ENCODE results near the gene GNA14.

GNA14 gene

DNA sequence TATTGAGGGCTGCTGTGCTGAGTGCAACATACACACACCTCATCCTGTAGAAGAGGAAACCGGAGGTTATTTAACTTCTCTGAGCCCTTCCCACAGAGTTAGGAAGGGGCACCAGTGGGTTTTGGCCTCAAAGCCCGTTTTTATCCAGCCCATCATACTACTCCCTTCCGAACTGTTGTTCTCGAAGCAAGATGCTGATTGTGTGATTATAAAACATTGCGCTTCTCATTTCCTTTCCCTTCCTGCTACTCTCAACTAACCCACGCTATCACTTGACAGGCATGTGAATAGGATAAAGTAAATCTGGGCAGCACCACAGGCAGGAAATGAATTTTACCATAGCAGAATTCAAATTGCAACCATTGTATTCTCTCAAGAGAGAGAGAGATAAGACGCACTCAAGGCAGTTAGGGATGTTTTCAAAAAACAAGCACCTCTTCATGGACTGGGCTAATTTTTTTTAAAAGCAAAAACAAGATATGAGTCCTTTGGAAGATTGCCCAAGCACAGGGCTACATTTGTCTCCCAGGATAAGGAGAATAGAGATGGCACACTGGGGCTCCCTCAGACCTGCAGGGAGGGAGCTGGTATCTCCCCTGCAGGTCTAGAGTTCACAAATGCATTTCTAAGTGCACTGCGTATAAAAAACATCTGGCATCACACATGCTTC, 52.6 kb downstream of the GNA14 start:
- Histone ChIP-seq H3K27ac (ENCODE audit: extremely low read depth, low read depth, low read length) (no peak overlapping the region), H3K4me1 (ENCODE audit: control insufficient read depth, insufficient read depth, low read length) (no peaks in the 10 kb centered on the region), H3K36me3 (ENCODE audit: control insufficient read depth in 2 of 2, insufficient read depth in 1 of 2, low read length in 2 of 2) (no peaks in the 10 kb centered on the region), H3K4me3 (ENCODE audit: low read depth, low read length) (no peak overlapping the region), H3K9me3 (ENCODE audit: control insufficient read depth, insufficient read depth, low read depth, low read length) (no peaks in the 10 kb centered on the region)
- CTCF ChIA-PET, result interaction anchor here (0.6 kb wide), 1 partner anchor 139 kb away, joined by 4 read pairs; no protein-coding TSS in a partner anchor
- POLR2A ChIA-PET, result no interaction called here
- TF ChIP-seq ZNF837 (tag by site-specific recombination; IDR thresholded peaks at IDR 0.05), result no peak
- TF ChIP-seq ZNF600 (tag by site-specific recombination; IDR thresholded peaks at IDR 0.05), result no peak
- no peak for TF ChIP-seq ZNF362 (tag by site-specific recombination; IDR thresholded peaks at IDR 0.05)
- no peak for TF ChIP-seq GLI4 (tag by site-specific recombination; IDR thresholded peaks at IDR 0.05)

GRCh38 chr9:77594963-77595362, 53.2 kb downstream of the GNA14 start:
- POLR2A ChIA-PET, result no interaction called here
- no peak overlapping the region for H3K4me3 ChIP-seq (ENCODE audit: low read depth, low read length)
- CTCF ChIA-PET, result interaction anchor here (0.6 kb wide), 1 partner anchor 138 kb away, joined by 4 read pairs; no protein-coding TSS in a partner anchor

DNA sequence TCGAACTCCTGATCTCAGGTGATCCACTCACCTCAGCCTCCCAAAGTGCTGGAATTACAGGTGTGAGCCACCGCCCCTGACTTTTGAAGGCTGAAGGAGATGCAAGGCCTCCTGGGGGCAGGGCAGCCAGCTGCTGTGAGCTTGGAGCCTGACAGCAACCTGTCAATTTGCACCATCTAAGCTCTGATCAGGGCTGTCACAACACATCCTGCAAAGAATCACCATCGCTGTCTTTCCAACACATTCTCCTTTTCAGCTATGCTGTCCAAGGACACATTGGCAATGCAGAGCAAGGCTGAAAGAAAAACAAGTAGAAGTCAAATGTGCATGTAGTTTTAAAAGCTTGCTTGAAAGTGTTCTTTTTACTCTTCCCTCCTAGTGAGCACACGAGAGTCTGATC, 54.6 kb downstream of the GNA14 start:
- ChIA-PET POLR2A (no interaction called here), CTCF (no interaction called here)
- H3K4me3 ChIP-seq (ENCODE audit: low read depth, low read length), result no peak overlapping the region
- no peaks in the 10 kb centered on the region for H3K36me3 ChIP-seq (ENCODE audit: control insufficient read depth in 2 of 2, insufficient read depth in 1 of 2, low read length in 2 of 2)
- no peaks in the 10 kb centered on the region for H3K4me1 ChIP-seq (ENCODE audit: control insufficient read depth, insufficient read depth, low read length)
- H3K27ac ChIP-seq (ENCODE audit: extremely low read depth, low read depth, low read length), result no peak overlapping the region
- no peaks in the 10 kb centered on the region for H3K9me3 ChIP-seq (ENCODE audit: control insufficient read depth, insufficient read depth, low read depth, low read length)
- TF ChIP-seq ZNF354C (tag by site-specific recombination; IDR thresholded peaks at IDR 0.05; ENCODE audit: borderline replicate concordance, low read depth), result no peak
- no peak for TF ChIP-seq KLF17 (tag by site-specific recombination; IDR thresholded peaks at IDR 0.05)
- no peak for TF ChIP-seq ZNF670 (tag by site-specific recombination; IDR thresholded peaks at IDR 0.05; ENCODE audit: low read depth)
- no peak for TF ChIP-seq MEIS1 (CRISPR knock-in tag; IDR thresholded peaks at IDR 0.05; ENCODE audit: borderline replicate concordance)

More at GRCh38 chr9:77594963-77595362, 53.2 kb downstream of the GNA14 start:
- no peaks in the 10 kb centered on the region for H3K36me3 ChIP-seq (ENCODE audit: control insufficient read depth in 2 of 2, insufficient read depth in 1 of 2, low read length in 2 of 2)
- no peaks in the 10 kb centered on the region for H3K9me3 ChIP-seq (ENCODE audit: control insufficient read depth, insufficient read depth, low read depth, low read length)
- TF ChIP-seq YY2 (tag by site-specific recombination; IDR thresholded peaks at IDR 0.05), result no peak
- TF ChIP-seq, protein P1, sequence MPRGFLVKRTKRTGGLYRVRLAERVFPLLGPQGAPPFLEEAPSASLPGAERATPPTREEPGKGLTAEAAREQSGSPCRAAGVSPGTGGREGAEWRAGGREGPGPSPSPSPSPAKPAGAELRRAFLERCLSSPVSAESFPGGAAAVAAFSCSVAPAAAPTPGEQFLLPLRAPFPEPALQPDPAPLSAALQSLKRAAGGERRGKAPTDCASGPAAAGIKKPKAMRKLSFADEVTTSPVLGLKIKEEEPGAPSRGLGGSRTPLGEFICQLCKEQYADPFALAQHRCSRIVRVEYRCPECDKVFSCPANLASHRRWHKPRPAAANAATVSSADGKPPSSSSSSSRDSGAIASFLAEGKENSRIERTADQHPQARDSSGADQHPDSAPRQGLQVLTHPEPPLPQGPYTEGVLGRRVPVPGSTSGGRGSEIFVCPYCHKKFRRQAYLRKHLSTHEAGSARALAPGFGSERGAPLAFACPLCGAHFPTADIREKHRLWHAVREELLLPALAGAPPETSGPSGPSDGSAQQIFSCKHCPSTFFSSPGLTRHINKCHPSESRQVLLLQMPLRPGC (tag by site-specific recombination; IDR thresholded peaks at IDR 0.05), result no peak
- no peak for TF ChIP-seq KLF10 (tag by site-specific recombination; IDR thresholded peaks at IDR 0.05)
- TF ChIP-seq ZXDB (tag by site-specific recombination; IDR thresholded peaks at IDR 0.05), result no peak
- no peak for TF ChIP-seq ZSCAN23 (tag by site-specific recombination; IDR thresholded peaks at IDR 0.05)
- TF ChIP-seq ZNF658 (tag by site-specific recombination; IDR thresholded peaks at IDR 0.05), result no peak
- no peak for TF ChIP-seq ZNF223 (tag by site-specific recombination; IDR thresholded peaks at IDR 0.05)
- no peak for TF ChIP-seq ZBTB21 (tag by site-specific recombination; IDR thresholded peaks at IDR 0.05)
- no peak for TF ChIP-seq ZNF701 (tag by site-specific recombination; IDR thresholded peaks at IDR 0.05)
- no peak for TF ChIP-seq ZNF544 (tag by site-specific recombination; IDR thresholded peaks at IDR 0.05)
- TF ChIP-seq ZNF175 (tag by site-specific recombination; IDR thresholded peaks at IDR 0.05), result no peak
- no peak for TF ChIP-seq ZNF501 (tag by site-specific recombination; IDR thresholded peaks at IDR 0.05)
- TF ChIP-seq FEZF1 (tag by site-specific recombination; IDR thresholded peaks at IDR 0.05), result no peak
- TF ChIP-seq ZNF19 (tag by site-specific recombination; IDR thresholded peaks at IDR 0.05; ENCODE audit: low read depth), result no peak
- TF ChIP-seq KLF7 (tag by site-specific recombination; IDR thresholded peaks at IDR 0.05; ENCODE audit: borderline replicate concordance), result no peak
- no peaks in the 10 kb centered on the region for H3K4me1 ChIP-seq (ENCODE audit: control insufficient read depth, insufficient read depth, low read length)
- H3K27ac ChIP-seq (ENCODE audit: extremely low read depth, low read depth, low read length), result no peak overlapping the region
